ENCODE results near the gene FRMD4A. TPM values are rescaled to one million over a fixed set of nuclear protein-coding genes. Genes with fewer than 3 reads are reported as not detected.

FRMD4A gene
- total RNA-seq, 1 donor from 2014 or later = 28.2 TPM

- no peak for TF ChIP-seq CTCF (IDR thresholded peaks at IDR 0.05; ENCODE audit: insufficient read depth, low read length, poor library complexity, severe bottlenecking)
- H3K36me3 ChIP-seq (ENCODE audit: control insufficient read depth, insufficient read depth, low read length) = no peaks in the 10 kb centered on the region
- H3K27me3 ChIP-seq (ENCODE audit: control insufficient read depth, insufficient read depth, low read length) = no peaks in the 10 kb centered on the region
- DNase-seq (ENCODE audit: low read depth) = no peak
- H3K4me3 ChIP-seq (ENCODE audit: low read depth, low read length) = no peak overlapping the region
Measured at GRCh38 chr10:14372606-14373005, 41.9 kb upstream of the FRMD4A start.

GRCh38 chr10:14371581-14371980 lies 40.9 kb upstream of the FRMD4A start:
- H3K27me3 ChIP-seq (ENCODE audit: control insufficient read depth, insufficient read depth, low read length) = no peaks in the 10 kb centered on the region
- DNase-seq (ENCODE audit: low read depth) = no peak
- no peak for TF ChIP-seq CTCF (IDR thresholded peaks at IDR 0.05; ENCODE audit: insufficient read depth, low read length, poor library complexity, severe bottlenecking)
- H3K36me3 ChIP-seq (ENCODE audit: control insufficient read depth, insufficient read depth, low read length) = no peaks in the 10 kb centered on the region
- no peak overlapping the region for H3K4me3 ChIP-seq (ENCODE audit: low read depth, low read length)

GRCh38 chr10:14370894-14371293 lies 40.2 kb upstream of the FRMD4A start:
- TF ChIP-seq CTCF (IDR thresholded peaks at IDR 0.05; ENCODE audit: insufficient read depth, low read length, poor library complexity, severe bottlenecking) = no peak
- no peaks in the 10 kb centered on the region for H3K27me3 ChIP-seq (ENCODE audit: control insufficient read depth, insufficient read depth, low read length)

GRCh38 chr10:14369906-14370305 lies 39.2 kb upstream of the FRMD4A start:
- TF ChIP-seq CTCF (IDR thresholded peaks at IDR 0.05; ENCODE audit: insufficient read depth, low read length, poor library complexity, severe bottlenecking) = no peak
- Histone ChIP-seq H3K36me3 (ENCODE audit: control insufficient read depth, insufficient read depth, low read length) (no peaks in the 10 kb centered on the region), H3K4me3 (ENCODE audit: low read depth, low read length) (no peak overlapping the region), H3K27me3 (ENCODE audit: control insufficient read depth, insufficient read depth, low read length) (no peaks in the 10 kb centered on the region)
- no peak for DNase-seq (ENCODE audit: low read depth)

More at GRCh38 chr10:14370894-14371293, 40.2 kb upstream of the FRMD4A start:
- H3K36me3 ChIP-seq (ENCODE audit: control insufficient read depth, insufficient read depth, low read length) = no peaks in the 10 kb centered on the region
- no peak for DNase-seq (ENCODE audit: low read depth)
- H3K4me3 ChIP-seq (ENCODE audit: low read depth, low read length) = no peak overlapping the region

- no peak for TF ChIP-seq CTCF (IDR thresholded peaks at IDR 0.05; ENCODE audit: insufficient read depth, low read length, poor library complexity, severe bottlenecking)
- Histone ChIP-seq H3K36me3 (ENCODE audit: control insufficient read depth, insufficient read depth, low read length) (no peaks in the 10 kb centered on the region), H3K27me3 (ENCODE audit: control insufficient read depth, insufficient read depth, low read length) (no peaks in the 10 kb centered on the region), H3K4me3 (ENCODE audit: low read depth, low read length) (no peak overlapping the region)
- no peak for DNase-seq (ENCODE audit: low read depth)
Measured at GRCh38 chr10:14366760-14367159, 36.0 kb upstream of the FRMD4A start.

- no peak overlapping the region for H3K4me3 ChIP-seq (ENCODE audit: low read depth, low read length)
- no peak for TF ChIP-seq CTCF (IDR thresholded peaks at IDR 0.05; ENCODE audit: insufficient read depth, low read length, poor library complexity, severe bottlenecking)
- H3K27me3 ChIP-seq (ENCODE audit: control insufficient read depth, insufficient read depth, low read length) = no peaks in the 10 kb centered on the region
- no peak for DNase-seq (ENCODE audit: low read depth)
- H3K36me3 ChIP-seq (ENCODE audit: control insufficient read depth, insufficient read depth, low read length) = no peaks in the 10 kb centered on the region
Measured at GRCh38 chr10:14365266-14365665, 34.5 kb upstream of the FRMD4A start.
